Activated CD8-positive, alpha-beta memory T cell treated with anti-CD3 and anti-CD28 coated beads, Interleukin-2, amount 50 U/mL, for 1 hour (primary cell): Measurements from ENCODE around the gene ZNF669.

ENCODE experiments used
- DNase-seq: peaks from one replicate; pipeline ENCODE4 v3.0.0-alpha.2; 2020; ENCODE audit errors: extremely low read depth

The ZNF669 gene

GRCh38 chr1:247064304-247064703 lies 39.9 kb downstream of the ZNF669 start:
- no peak for DNase-seq

- no peak for DNase-seq
Observed at GRCh38 chr1:247060771-247061170, 43.4 kb downstream of the ZNF669 start.

GRCh38 chr1:247056071-247056470 lies 48.1 kb downstream of the ZNF669 start:
- no peak for DNase-seq

GRCh38 chr1:247054992-247055415 lies 49.2 kb downstream of the ZNF669 start:
- no peak for DNase-seq
